ENCODE data around the gene PTCSC3. TPM values are rescaled to one million over a fixed set of nuclear protein-coding genes. Genes with fewer than 3 reads are reported as not detected.

Gene PTCSC3
- total RNA-seq, 1 donor, result not detected

DNA sequence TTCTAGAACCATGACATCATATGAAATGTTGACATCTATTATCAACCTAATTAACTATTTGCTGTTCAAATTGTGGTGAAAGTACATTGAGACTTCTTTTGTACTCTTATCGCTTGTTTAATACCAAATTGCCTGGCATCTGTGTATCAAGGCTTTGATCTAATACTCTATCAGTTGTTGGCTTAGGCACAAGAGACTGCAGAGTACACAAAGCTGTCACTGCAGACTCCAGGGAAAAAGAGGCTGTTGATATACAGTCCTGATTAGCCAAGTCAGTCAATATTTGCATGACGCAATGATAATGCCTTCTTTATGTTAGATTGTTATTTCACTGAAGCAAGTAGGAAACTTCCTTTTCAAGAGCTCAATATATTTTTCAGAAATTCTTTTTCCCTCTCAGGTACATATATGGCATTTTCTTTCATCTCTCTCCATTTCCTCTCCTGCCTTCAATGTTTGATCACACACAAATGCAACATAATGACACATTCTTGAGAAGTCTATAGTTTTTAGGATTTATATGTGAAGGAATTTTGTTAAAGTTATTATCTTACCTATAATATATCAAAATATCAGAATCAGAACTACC, 32.3 kb upstream of the PTCSC3 start:
- DNase-seq (ENCODE audit: low read depth), result no peak
- TF ChIP-seq CTCF (IDR thresholded peaks at IDR 0.05; ENCODE audit: insufficient read depth, low read length), result no peak
- H3K4me3 ChIP-seq (ENCODE audit: low read depth, low read length), result no peak overlapping the region

GRCh38 chr14:36207500-36207899, 31.0 kb upstream of the PTCSC3 start:
- TF ChIP-seq CTCF (IDR thresholded peaks at IDR 0.05; ENCODE audit: insufficient read depth, low read length), result peak; percentile 34
- H3K4me3 ChIP-seq (ENCODE audit: low read depth, low read length), result no peak overlapping the region
- peak; percentile 13 for DNase-seq (ENCODE audit: low read depth)

DNA sequence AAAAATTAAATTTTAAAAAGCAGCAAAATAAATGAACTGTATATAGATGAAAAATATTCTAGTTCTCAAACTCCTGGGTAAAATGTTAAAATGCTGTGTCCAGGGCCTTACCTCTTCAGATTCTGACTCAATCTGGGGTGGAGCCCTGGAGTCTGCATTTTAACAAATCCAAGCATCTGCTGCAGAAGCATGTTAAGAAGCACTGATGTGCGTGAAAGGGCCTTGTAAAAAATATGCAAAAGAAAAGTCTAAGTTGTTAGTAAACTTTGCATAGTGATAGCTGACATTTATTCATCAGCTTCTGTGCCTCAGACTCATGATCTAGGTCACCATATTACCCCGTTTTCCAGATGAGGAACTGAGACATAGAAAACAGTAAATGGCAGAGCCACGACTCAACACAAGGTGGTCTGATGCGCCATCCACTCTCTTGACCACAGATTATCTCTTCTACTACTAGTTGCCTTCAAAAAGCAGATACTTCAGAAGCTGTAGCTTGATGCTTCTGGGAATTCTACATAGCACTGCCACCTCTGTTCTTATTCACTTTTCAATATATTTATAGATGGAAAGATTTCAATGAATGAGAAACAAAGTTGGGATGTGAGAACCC, 28.0 kb upstream of the PTCSC3 start:
- TF ChIP-seq CTCF (IDR thresholded peaks at IDR 0.05; ENCODE audit: insufficient read depth, low read length), result no peak
- DNase-seq (ENCODE audit: low read depth), result no peak
- no peak overlapping the region for H3K4me3 ChIP-seq (ENCODE audit: low read depth, low read length)

GRCh38 chr14:36198378-36198777, 21.9 kb upstream of the PTCSC3 start:
- no peak for DNase-seq (ENCODE audit: low read depth)
- H3K4me3 ChIP-seq (ENCODE audit: low read depth, low read length), result no peak overlapping the region
- no peak for TF ChIP-seq CTCF (IDR thresholded peaks at IDR 0.05; ENCODE audit: insufficient read depth, low read length)

DNA sequence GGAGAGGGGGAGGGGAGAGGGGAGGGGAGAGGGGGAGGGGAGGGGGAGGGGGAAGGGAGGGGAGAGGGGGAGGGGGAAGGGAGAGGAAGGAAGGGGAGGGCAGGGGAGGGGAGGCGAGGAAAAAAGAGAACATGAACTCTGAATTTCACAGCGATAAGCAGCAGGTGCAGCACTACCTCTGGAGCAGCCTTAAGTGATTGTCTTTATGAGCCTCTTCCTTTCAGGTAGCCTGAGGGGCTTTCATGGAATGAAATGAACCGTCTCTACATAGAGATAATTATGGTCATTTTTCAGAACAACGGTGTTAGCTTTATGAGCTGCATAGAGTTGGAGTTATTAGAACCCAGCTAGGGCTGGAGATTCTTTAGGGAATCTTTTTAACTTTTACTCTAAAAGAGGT, 18.1 kb upstream of the PTCSC3 start:
- no peak for DNase-seq (ENCODE audit: low read depth)
- no peak for TF ChIP-seq CTCF (IDR thresholded peaks at IDR 0.05; ENCODE audit: insufficient read depth, low read length)
- H3K4me3 ChIP-seq (ENCODE audit: low read depth, low read length), result no peak overlapping the region

DNA sequence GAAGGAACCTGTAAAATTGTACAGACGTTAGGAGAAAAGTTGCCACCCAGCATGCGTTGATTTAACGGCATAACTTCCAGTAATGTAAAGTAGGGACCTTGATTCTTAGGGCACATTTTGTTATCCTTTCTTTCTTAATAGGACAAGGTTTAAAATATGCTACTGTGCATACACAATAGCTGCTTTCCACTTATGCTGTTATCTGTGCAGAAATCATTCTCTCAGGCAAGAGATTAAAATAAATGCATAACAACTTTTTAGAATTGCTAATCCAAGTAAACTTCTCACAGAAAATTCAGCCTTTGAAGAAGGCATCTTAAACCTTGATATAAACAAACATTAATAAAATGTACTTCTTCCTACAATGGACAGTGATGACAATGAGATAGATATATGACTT, 16.0 kb upstream of the PTCSC3 start:
- DNase-seq (ENCODE audit: low read depth), result no peak

More for the DNA sequence above, 16.0 kb upstream of the PTCSC3 start:
- no peak overlapping the region for H3K4me3 ChIP-seq (ENCODE audit: low read depth, low read length)
- no peak for TF ChIP-seq CTCF (IDR thresholded peaks at IDR 0.05; ENCODE audit: insufficient read depth, low read length)

Data from fibroblast of the aortic adventitia (primary cell).